ENCODE results near the gene CYP4X1. TPM values are rescaled to one million over a fixed set of nuclear protein-coding genes. Genes with fewer than 3 reads are reported as not detected.
A peak's percentile ranks its signal among the peaks of the same experiment; 100 is the strongest.
"Not testable (repeated sequence)": the region's sequence is repeated elsewhere in the genome, so short reads cannot be mapped to it uniquely, and the experiment has no call there.

Gene CYP4X1
- total and polyA plus RNA-seq, 2 donors (not counting 1 experiment from before 2014, with no cell fraction given) = not detected

DNA sequence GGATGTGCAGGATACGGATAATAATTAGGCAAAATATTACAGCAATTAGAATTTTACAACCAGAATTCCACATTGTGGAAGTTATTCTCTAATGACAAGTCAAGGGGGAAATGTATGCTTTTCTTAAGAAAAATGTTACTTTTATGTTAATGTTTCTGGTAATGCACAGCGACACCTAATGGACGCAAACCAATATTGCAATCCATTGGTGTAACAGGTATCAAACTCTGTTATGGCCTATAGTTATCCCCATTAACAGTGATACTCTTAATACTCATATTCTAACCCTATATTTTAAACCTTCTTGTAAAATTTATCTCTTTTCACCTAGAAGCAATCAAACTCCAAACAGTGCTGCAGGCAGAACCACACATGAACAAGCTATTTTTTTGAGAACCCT, 65.9 kb downstream of the CYP4X1 start:
- H3K27ac ChIP-seq (ENCODE audit: low read length in 2 of 2); H3K4me1 Mint-ChIP-seq; H2AFZ ChIP-seq (ENCODE audit: insufficient read depth, low read depth, low read length, poor library complexity, severe bottlenecking); H3K9me3 ChIP-seq (ENCODE audit: control extremely low read depth in 1 of 3, control insufficient read depth in 2 of 3, insufficient read depth in 1 of 3, low read length in 2 of 3); CTCF ChIA-PET; ATAC-seq (ENCODE audit: low read depth); H3K4me3 Mint-ChIP-seq; H3K4me3 ChIP-seq (ENCODE audit: control extremely low read depth in 1 of 5, extremely low read depth in 1 of 5, insufficient read depth in 1 of 5, low read depth in 2 of 5, low read length in 4 of 5); POLR2A ChIA-PET; H3K36me3 ChIP-seq (replicated peaks in 1 of 2; ENCODE audit: control extremely low read depth in 1 of 2, control insufficient read depth in 1 of 2, extremely low read depth in 1 of 2, insufficient read depth in 2 of 2, low read length in 1 of 2); H3K4me2 ChIP-seq (replicated peaks; ENCODE audit: low read depth, low read length, poor library complexity, severe bottlenecking); H3K4me1 ChIP-seq (ENCODE audit: control insufficient read depth in 2 of 2, insufficient read depth in 2 of 2, low read length in 2 of 2); H4K20me1 ChIP-seq (ENCODE audit: control insufficient read depth, insufficient read depth, low read length, poor library complexity, severe bottlenecking); H3K9me3 Mint-ChIP-seq (ENCODE audit: insufficient read depth); H3K27ac Mint-ChIP-seq; H3K27me3 Mint-ChIP-seq; H3K9ac ChIP-seq (ENCODE audit: low read length); H3K79me2 ChIP-seq (ENCODE audit: control insufficient read depth, insufficient read depth, low read length); H3K27me3 ChIP-seq (replicated peaks in 1 of 4; ENCODE audit: control extremely low read depth in 1 of 4, control insufficient read depth in 3 of 4, insufficient read depth in 4 of 4, low read length in 3 of 4); intact Hi-C loops (cut with micrococcal nuclease): not testable (repeated sequence)
- peak; percentile 25 for DNase-seq
- peak; percentile 71 for TF ChIP-seq CTCF (IDR thresholded peaks at IDR 0.05)
- WGBS (ENCODE audit: insufficient coverage) = no CpG with 5 or more reads among the region's 3 CpGs

GRCh38 chr1:47091476-47091875, 68.0 kb downstream of the CYP4X1 start:
- intact Hi-C loops (cut with micrococcal nuclease); H4K20me1 ChIP-seq (ENCODE audit: control insufficient read depth, insufficient read depth, low read length, poor library complexity, severe bottlenecking); H3K4me1 ChIP-seq (ENCODE audit: control insufficient read depth in 2 of 2, insufficient read depth in 2 of 2, low read length in 2 of 2); H3K9me3 ChIP-seq (ENCODE audit: control extremely low read depth in 1 of 3, control insufficient read depth in 2 of 3, insufficient read depth in 1 of 3, low read length in 2 of 3); H3K9me3 Mint-ChIP-seq (ENCODE audit: insufficient read depth); H3K4me3 Mint-ChIP-seq; H3K4me1 Mint-ChIP-seq; CTCF ChIA-PET; H3K27ac ChIP-seq (ENCODE audit: low read length in 2 of 2); H3K4me2 ChIP-seq (replicated peaks; ENCODE audit: low read depth, low read length, poor library complexity, severe bottlenecking); H3K27me3 ChIP-seq (replicated peaks in 1 of 4; ENCODE audit: control extremely low read depth in 1 of 4, control insufficient read depth in 3 of 4, insufficient read depth in 4 of 4, low read length in 3 of 4); ATAC-seq (ENCODE audit: low read depth); POLR2A ChIA-PET; H3K4me3 ChIP-seq (ENCODE audit: control extremely low read depth in 1 of 5, extremely low read depth in 1 of 5, insufficient read depth in 1 of 5, low read depth in 2 of 5, low read length in 4 of 5); H3K27ac Mint-ChIP-seq; H3K79me2 ChIP-seq (ENCODE audit: control insufficient read depth, insufficient read depth, low read length); H3K9ac ChIP-seq (ENCODE audit: low read length); H3K27me3 Mint-ChIP-seq; H3K36me3 ChIP-seq (replicated peaks in 1 of 2; ENCODE audit: control extremely low read depth in 1 of 2, control insufficient read depth in 1 of 2, extremely low read depth in 1 of 2, insufficient read depth in 2 of 2, low read length in 1 of 2); H2AFZ ChIP-seq (ENCODE audit: insufficient read depth, low read depth, low read length, poor library complexity, severe bottlenecking); DNase-seq: not testable (repeated sequence)
- WGBS (ENCODE audit: insufficient coverage) = no CpG with 5 or more reads among the region's 3 CpGs

Small RNA genes within 50 kb of the gene (small RNA-seq; reads per million reads assigned to genes)
- not detected for gene CYP4A27P (ENCODE audit: insufficient read length, low read depth, low replicate concordance)
- not detected for gene CYP4A43P (ENCODE audit: insufficient read length, low read depth, low replicate concordance)
- not detected for gene CYP4A44P (ENCODE audit: insufficient read length, low read depth, low replicate concordance)

Other genes starting within 250 kb of the CYP4X1 start
- gene CYP4B1, start 224.6 kb upstream of the CYP4X1 start, total RNA-seq = not detected in 2 replicates
- gene CYP4B1, start 224.6 kb upstream of the CYP4X1 start, polyA plus RNA-seq = not detected in 2 replicates
- gene CYP4A11, start 82.2 kb upstream of the CYP4X1 start, total RNA-seq = not detected in 2 replicates
- not detected in 2 replicates for gene CYP4A11, start 82.2 kb upstream of the CYP4X1 start, polyA plus RNA-seq
- gene CYP4Z1, start 43.6 kb downstream of the CYP4X1 start, total RNA-seq = not detected in 2 replicates
- not detected in 2 replicates for gene CYP4Z1, start 43.6 kb downstream of the CYP4X1 start, polyA plus RNA-seq
- not detected in 2 replicates for gene CYP4A22, start 113.8 kb downstream of the CYP4X1 start, total RNA-seq
- not detected in 2 replicates for gene CYP4A22, start 113.8 kb downstream of the CYP4X1 start, polyA plus RNA-seq
- gene PDZK1IP1, start 166.4 kb downstream of the CYP4X1 start, total RNA-seq = not detected in 2 replicates
- gene PDZK1IP1, start 166.4 kb downstream of the CYP4X1 start, polyA plus RNA-seq = 0.21 and 1.3 TPM in 2 replicates
- not detected in 2 replicates for gene TAL1, start 208.6 kb downstream of the CYP4X1 start, total RNA-seq
- gene TAL1, start 208.6 kb downstream of the CYP4X1 start, polyA plus RNA-seq = 0.06 TPM in 1 of 2 replicates, not detected in the other